Activated naive CD4-positive, alpha-beta T cell treated with anti-CD3 and anti-CD28 coated beads, Interleukin-2, amount 50 U/mL, for 72 hours (primary cell): Measurements from ENCODE around the gene CD109. TPM values are rescaled to one million over a fixed set of nuclear protein-coding genes. Genes with fewer than 3 reads are reported as not detected.
"Not testable (repeated sequence)": the region's sequence is repeated elsewhere in the genome, so short reads cannot be mapped to it uniquely, and the experiment has no call there.

ENCODE experiments used
- ATAC-seq, 2 donors: fragments of 150-1000 bp; cut with Tn5 transposase; 2 replicates each; pipeline ENCODE4 v1.10.0; 2021; ENCODE audit warnings: mild to moderate bottlenecking in 2 of 2, moderate library complexity in 2 of 2
- DNase-seq, 2 donors: peaks; one replicate each; pipeline ENCODE4 v3.0.0; 2021 to 2022; ENCODE audit warnings: low spot score in 2 of 2
- H3K27ac Mint-ChIP-seq, 2 donors: one replicate each; pipeline ENCODE4 v1.8.0; 2022; ENCODE audit warnings: mild to moderate bottlenecking in 2 of 2, mixed read lengths in 2 of 2
- H3K36me3 Mint-ChIP-seq, 2 donors: one replicate each; pipeline ENCODE4 v1.8.0; 2022; ENCODE audit warnings: mixed read lengths in 2 of 2
- H3K9me3 Mint-ChIP-seq, 2 donors: one replicate each; pipeline ENCODE4 v1.8.0; 2022; ENCODE audit warnings: mixed read lengths in 2 of 2
- total RNA-seq, 2 donors: library from RNA; stranded (reverse); gene quantifications; one replicate each; pipeline ENCODE4 v1.2.3, GENCODE V29; 2022

The CD109 gene
- total RNA-seq, 2 donors from 2014 or later, result 15.4 to 30.3 TPM

- peak; percentile 66 to 88 for DNase-seq
- no peak overlapping the region for H3K27ac Mint-ChIP-seq
- H3K36me3 Mint-ChIP-seq, result no peaks in the 10 kb centered on the region
- peak; percentile 88 to 97 for ATAC-seq
- no peaks in the 10 kb centered on the region for H3K9me3 Mint-ChIP-seq
Measured at GRCh38 chr6:73675466-73676098, 20.4 kb upstream of the CD109 start.

GRCh38 chr6:73679009-73679408 lies 17.0 kb upstream of the CD109 start:
- Mint-ChIP-seq H3K36me3 (peaks cover 5 to 14% of the 10 kb centered on the region in 2 donors), H3K9me3 (peaks cover 5 to 15% of the 10 kb centered on the region in 2 donors), H3K27ac (no peak overlapping the region)
- ATAC-seq, result no peak
- no peak for DNase-seq

GRCh38 chr6:73679846-73680245 lies 16.2 kb upstream of the CD109 start:
- not testable (repeated sequence) for DNase-seq, H3K27ac Mint-ChIP-seq
- peaks cover 5 to 18% of the 10 kb centered on the region in 2 donors for H3K36me3 Mint-ChIP-seq

DNA sequence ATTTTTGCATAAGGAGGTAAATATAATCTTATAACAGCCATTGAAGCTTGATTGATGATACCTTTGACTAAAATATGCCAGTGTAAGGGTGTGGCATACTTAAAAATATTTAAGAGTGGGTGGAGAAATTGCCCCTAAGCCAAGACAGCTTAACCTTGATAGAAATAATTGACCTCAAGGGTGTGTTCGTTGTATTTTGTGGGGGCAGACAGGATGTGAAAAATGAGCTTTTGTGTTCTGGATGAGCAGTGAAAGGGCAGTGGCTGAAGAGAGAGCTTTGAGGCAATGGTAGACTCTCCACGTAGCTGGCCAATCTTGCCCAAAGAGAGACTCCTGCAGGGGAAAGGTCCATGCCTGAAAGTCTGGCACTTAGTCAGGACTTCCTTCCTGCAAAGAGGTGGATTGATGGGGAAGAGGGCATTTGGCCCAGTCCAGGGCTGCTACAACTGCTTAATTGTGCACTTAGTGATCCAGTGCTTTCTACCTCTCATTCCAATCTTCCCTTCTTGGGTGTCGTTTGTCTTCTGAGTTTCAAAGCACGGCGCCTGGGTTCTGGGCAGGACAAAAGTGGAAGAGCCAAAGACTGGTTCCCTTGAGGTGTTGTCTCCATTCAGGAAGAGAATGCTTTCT lies 15.6 kb upstream of the CD109 start:
- peaks cover 5 to 15% of the 10 kb centered on the region in 2 donors for H3K9me3 Mint-ChIP-seq
- DNase-seq (no peak), ATAC-seq (no peak)
- peaks cover 5 to 18% of the 10 kb centered on the region in 2 donors for H3K36me3 Mint-ChIP-seq
- H3K27ac Mint-ChIP-seq, result no peak overlapping the region

More at GRCh38 chr6:73679846-73680245, 16.2 kb upstream of the CD109 start:
- H3K9me3 Mint-ChIP-seq, result peaks cover 5 to 15% of the 10 kb centered on the region in 2 donors
- not testable (repeated sequence) for ATAC-seq

DNA sequence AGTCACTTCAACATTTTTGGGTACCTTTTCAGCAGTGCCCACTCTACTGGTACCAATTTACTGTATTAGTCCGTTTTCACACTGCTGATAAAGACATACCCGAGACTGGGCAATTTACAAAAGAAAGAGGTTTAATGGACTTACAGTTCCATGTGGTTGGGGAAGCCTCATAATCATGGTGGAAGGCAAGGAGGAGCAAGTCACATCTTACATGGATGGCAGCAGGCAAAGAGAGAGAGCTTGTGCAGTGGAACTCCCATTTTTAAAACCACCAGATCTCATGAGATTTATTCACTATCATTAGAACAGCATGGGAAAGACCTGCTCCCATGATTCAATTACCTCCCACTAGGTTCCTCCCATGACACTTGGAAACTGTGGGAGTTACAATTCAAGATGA lies 12.4 kb upstream of the CD109 start:
- not testable (repeated sequence) for H3K27ac Mint-ChIP-seq, ATAC-seq, DNase-seq
- H3K36me3 Mint-ChIP-seq, result peaks cover 5 to 18% of the 10 kb centered on the region in 2 donors
- peaks cover 5 to 15% of the 10 kb centered on the region in 2 donors for H3K9me3 Mint-ChIP-seq

DNA sequence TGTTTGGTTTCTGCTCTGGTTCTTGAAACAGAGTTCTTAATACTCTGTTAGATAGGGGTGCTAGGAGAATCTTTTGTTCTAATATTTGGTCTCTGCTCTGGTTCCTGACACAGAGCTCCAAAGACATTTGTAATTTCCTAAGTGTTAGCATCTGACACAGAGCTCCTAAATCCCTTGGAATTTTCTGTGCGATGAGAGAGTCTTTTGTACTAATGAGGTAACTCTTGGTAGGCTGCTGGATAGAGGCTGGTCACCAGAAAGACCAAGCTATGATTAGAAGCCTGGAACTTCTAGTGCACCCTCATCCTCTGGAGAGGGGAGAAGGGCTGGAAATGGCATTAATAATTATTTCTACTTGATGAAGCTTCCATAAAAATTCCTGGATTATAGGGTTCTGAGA lies 7.7 kb upstream of the CD109 start:
- H3K36me3 Mint-ChIP-seq, result peaks cover 0 to 25% of the 10 kb centered on the region in 2 donors

DNA sequence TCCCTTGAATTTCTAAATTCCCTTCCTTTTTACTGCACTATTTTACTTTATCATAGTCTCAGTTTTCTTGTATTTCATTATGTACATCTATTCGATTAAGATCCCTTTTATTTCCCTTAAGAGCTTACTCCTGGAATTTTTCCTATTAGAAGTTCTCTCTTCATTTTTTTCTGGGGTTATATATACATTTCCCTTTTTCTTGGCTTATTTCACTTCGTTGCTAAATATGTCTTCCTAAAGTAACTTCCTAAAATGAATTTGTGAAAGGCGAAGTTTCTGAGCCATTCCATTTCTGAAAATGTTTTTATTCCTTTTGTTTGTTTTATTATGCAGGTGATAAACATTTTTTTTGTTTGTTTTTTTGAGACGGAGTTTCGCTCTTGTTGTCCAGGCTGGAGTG lies 5.9 kb upstream of the CD109 start:
- H3K27ac Mint-ChIP-seq, result no peak overlapping the region
- ATAC-seq, result no peak

More for the DNA sequence above, 7.7 kb upstream of the CD109 start:
- DNase-seq, result no peak
- H3K27ac Mint-ChIP-seq, result no peak overlapping the region
- no peak for ATAC-seq
- H3K9me3 Mint-ChIP-seq, result peaks cover 3 to 11% of the 10 kb centered on the region in 2 donors

GRCh38 chr6:73691512-73691911 lies 4.5 kb upstream of the CD109 start:
- Mint-ChIP-seq H3K36me3 (peaks cover 2 to 32% of the 10 kb centered on the region in 2 donors), H3K27ac (no peak overlapping the region), H3K9me3 (peaks cover 0 to 8% of the 10 kb centered on the region in 2 donors)
- peak; percentile 23 to 48 for ATAC-seq
- no peak for DNase-seq

More for the DNA sequence above, 5.9 kb upstream of the CD109 start:
- Mint-ChIP-seq H3K36me3 (peaks cover 0 to 28% of the 10 kb centered on the region in 2 donors), H3K9me3 (peaks cover 0 to 8% of the 10 kb centered on the region in 2 donors)
- DNase-seq, result no peak

DNA sequence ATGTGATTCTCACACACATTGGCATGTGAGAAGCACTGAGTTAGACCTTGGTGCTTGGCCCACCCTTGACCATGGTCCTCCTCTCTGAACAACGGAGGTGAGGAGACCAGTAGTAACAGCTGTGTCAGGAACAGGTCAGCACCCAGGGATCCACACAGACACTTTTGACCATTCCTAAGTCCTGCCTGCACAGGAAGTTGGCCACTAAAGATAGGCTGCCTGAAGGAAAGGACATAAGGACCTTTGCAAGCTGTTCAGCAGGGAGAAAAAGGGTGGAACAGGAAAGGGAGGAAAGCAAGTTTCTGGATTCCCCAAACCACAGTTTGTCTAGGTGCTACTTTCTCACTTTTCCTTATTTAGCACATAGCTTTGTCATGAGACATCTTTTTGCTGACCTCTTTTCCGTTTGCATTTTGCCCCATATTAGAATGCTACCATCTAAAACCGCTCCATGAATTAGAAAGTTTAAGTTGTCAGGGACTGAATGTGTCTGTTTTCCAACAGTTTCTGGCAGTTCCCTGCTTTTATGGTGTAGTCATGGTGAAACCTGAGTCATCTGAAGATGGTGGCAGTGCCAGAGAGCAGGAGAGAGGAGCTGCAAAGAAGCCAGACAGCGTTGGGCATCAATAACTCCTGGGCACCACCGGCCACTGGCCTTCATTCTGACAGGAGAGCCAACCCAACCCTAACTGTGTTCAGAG lies 1.1 kb upstream of the CD109 start:
- peaks cover 24 to 62% of the 10 kb centered on the region in 2 donors for H3K36me3 Mint-ChIP-seq
- ATAC-seq, result peak; percentile 37 to 44
- H3K9me3 Mint-ChIP-seq, result peaks cover 0 to 8% of the 10 kb centered on the region in 2 donors
- H3K27ac Mint-ChIP-seq, result peak overlapping the region; percentile 97 to 99
- peak in 1 of 2 donors; percentile 27 for DNase-seq

DNA sequence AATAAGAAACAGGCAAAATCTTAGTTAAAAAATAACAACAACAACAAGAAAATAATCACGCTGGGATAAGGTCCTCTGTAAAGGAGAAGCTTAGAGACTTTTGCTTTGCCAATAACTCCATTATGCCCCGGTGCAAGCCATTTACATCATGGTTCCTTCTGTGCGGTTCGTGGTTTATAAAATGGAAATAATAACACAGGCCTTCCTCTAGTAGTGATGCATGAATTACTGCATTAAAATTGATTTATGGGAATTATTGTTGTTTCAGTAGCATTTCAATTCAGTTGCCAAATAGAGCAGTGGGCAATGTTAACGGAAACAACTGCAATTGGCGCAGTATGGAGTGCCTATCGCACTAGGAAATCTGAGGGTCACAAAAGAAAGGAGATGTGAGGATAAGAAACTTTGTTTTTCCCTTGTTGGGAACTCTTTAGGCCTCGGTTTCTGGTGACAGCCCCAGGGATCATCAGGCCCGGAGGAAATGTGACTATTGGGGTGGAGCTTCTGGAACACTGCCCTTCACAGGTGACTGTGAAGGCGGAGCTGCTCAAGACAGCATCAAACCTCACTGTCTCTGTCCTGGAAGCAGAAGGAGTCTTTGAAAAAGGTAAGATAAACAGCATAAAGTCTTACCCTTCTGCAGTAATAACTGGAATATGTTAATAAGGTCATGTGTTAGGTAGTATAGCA lies 1.1 kb downstream of the CD109 start:
- ATAC-seq, result peak in 1 of 2 donors; percentile 23
- Mint-ChIP-seq H3K9me3 (peaks cover 0 to 8% of the 10 kb centered on the region in 2 donors), H3K27ac (peak overlapping the region; percentile 97 to 99), H3K36me3 (peaks cover 40 to 75% of the 10 kb centered on the region in 2 donors)
- peak in 1 of 2 donors; percentile 23 for DNase-seq

GRCh38 chr6:73699676-73700459 lies 3.9 kb downstream of the CD109 start:
- H3K9me3 Mint-ChIP-seq, result no peaks in the 10 kb centered on the region
- no peak overlapping the region for H3K27ac Mint-ChIP-seq
- DNase-seq (no peak), ATAC-seq (no peak)
- H3K36me3 Mint-ChIP-seq, result peaks cover 54 to 67% of the 10 kb centered on the region in 2 donors

GRCh38 chr6:73702444-73702843 lies 6.4 kb downstream of the CD109 start:
- no peaks in the 10 kb centered on the region for H3K9me3 Mint-ChIP-seq
- H3K36me3 Mint-ChIP-seq, result peaks cover 42 to 54% of the 10 kb centered on the region in 2 donors
- ATAC-seq (no peak), DNase-seq (no peak)
- H3K27ac Mint-ChIP-seq, result peak overlapping the region in 1 of 2 donors; percentile 50

- H3K27ac Mint-ChIP-seq, result no peak overlapping the region
- no peak for DNase-seq
- no peak for ATAC-seq
- no peaks in the 10 kb centered on the region for H3K9me3 Mint-ChIP-seq
- H3K36me3 Mint-ChIP-seq, result peaks cover 34 to 44% of the 10 kb centered on the region in 2 donors
Measured at GRCh38 chr6:73703466-73703865, 7.5 kb downstream of the CD109 start.

GRCh38 chr6:73704260-73704659 lies 8.3 kb downstream of the CD109 start:
- Mint-ChIP-seq H3K27ac (no peak overlapping the region), H3K9me3 (no peaks in the 10 kb centered on the region), H3K36me3 (peaks cover 30 to 41% of the 10 kb centered on the region in 2 donors)
- peak; percentile 45 to 82 for DNase-seq
- peak; percentile 93 to 94 for ATAC-seq

DNA sequence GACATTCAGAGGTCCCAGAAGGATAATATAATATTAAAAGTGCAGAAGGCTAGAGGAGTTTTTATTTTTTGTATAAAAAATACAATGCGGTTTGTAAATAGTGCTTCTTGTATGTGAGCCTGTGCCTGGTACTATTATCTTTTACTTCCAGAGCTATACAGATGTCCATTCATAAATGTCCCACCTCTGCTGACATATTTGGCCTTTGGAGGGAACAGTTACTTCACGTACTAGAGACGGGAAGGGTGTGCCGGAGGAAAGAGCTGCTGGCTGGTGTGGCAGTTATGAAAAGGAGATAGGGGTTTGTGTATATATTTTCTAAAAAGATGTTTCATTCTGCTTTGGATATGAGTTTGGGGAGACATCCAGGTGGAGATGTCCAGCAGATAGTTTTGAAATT lies 8.8 kb downstream of the CD109 start:
- DNase-seq (no peak), ATAC-seq (no peak)
- Mint-ChIP-seq H3K9me3 (no peaks in the 10 kb centered on the region), H3K27ac (no peak overlapping the region), H3K36me3 (peaks cover 30 to 40% of the 10 kb centered on the region in 2 donors)

GRCh38 chr6:73706971-73707370 lies 11.0 kb downstream of the CD109 start:
- Mint-ChIP-seq H3K36me3 (peaks cover 15 to 21% of the 10 kb centered on the region in 2 donors), H3K27ac (no peak overlapping the region), H3K9me3 (no peaks in the 10 kb centered on the region)
- DNase-seq, result no peak
- ATAC-seq, result no peak
